ENCODE results near the gene SLC45A2.

GRCh38 chr5:33976307-33976706, 8.2 kb downstream of the SLC45A2 start:
- TF ChIP-seq CTCF (IDR thresholded peaks at IDR 0.05) = no peak
- no peak for TF ChIP-seq POLR2A (IDR thresholded peaks at IDR 0.05)

Data from Peyer's patch (tissue), 4 donors.